H1 (cell line): ENCODE data around the gene TAF1B. TPM values are rescaled to one million over a fixed set of nuclear protein-coding genes. Genes with fewer than 3 reads are reported as not detected.

Experiments
- CTCF ChIA-PET: fragments of 300-600 bp; sonication (Branson Sonifier 250); formaldehyde crosslinking; loops from one replicate; lab custom pipeline; 2021; ENCODE audit not compliant: partially characterized antibody; lab: Charles Lee
- POLR2A ChIA-PET: fragments of 300-600 bp; sonication (Branson Sonifier 250); formaldehyde crosslinking; loops from one replicate; lab custom pipeline; 2021; ENCODE audit warnings: inconsistent platforms; ENCODE audit not compliant: partially characterized antibody; lab: Charles Lee
- DNase-seq, 2 experiments: peaks; one replicate each; pipeline versions ENCODE4 v3.0.0 to v3.0.0-alpha.2; 2010 to 2022; ENCODE audit warnings: low spot score in 2 of 2, low read depth in 1 of 2, mixed read lengths in 1 of 2
- FAIRE-seq: peaks from 2 replicates; lab custom pipeline; 2011; peaks lifted over from hg19 to GRCh38; lab: Jason Lieb, UNC
- H2AFZ ChIP-seq: 2 replicates; pipeline ENCODE4 v1.8.1; 2012; ENCODE audit warnings: low read length, inconsistent platforms
- H2AK5ac ChIP-seq: 2 replicates; pipeline ENCODE4 v1.6.1; 2013; ENCODE audit warnings: low read depth, low read length
- H2BK120ac ChIP-seq: replicated peaks from 2 replicates; pipeline ENCODE3; 2013; ENCODE audit warnings: low read depth, low read length, inconsistent platforms
- H2BK12ac ChIP-seq: 2 replicates; pipeline ENCODE4 v1.6.1; 2013; ENCODE audit warnings: low read depth, low read length
- H2BK15ac ChIP-seq: 2 replicates; pipeline ENCODE4 v1.6.1; 2013; ENCODE audit warnings: low read length
- H2BK20ac ChIP-seq: 2 replicates; pipeline ENCODE4 v1.6.1; 2013; ENCODE audit warnings: low read length
- H2BK5ac ChIP-seq: 2 replicates; pipeline ENCODE4 v1.6.1; 2013; ENCODE audit warnings: low read depth, low read length
- H3K14ac ChIP-seq: 2 replicates; pipeline ENCODE4 v1.6.1; 2013; ENCODE audit warnings: inconsistent platforms; ENCODE audit not compliant: insufficient read length
- H3K18ac ChIP-seq: 2 replicates; pipeline ENCODE4 v1.6.1; 2013; ENCODE audit warnings: low read length; ENCODE audit errors: extremely low read depth
- H3K23ac ChIP-seq: 2 replicates; pipeline ENCODE4 v1.6.1; 2013; ENCODE audit warnings: inconsistent platforms; ENCODE audit not compliant: insufficient read length
- H3K23me2 ChIP-seq: 2 replicates; pipeline ENCODE4 v1.6.1; 2013; ENCODE audit warnings: low read depth, low read length
- H3K27ac ChIP-seq: 2 replicates; pipeline ENCODE4 v1.6.1; 2011; ENCODE audit warnings: low read depth, low read length, inconsistent platforms
- H3K27me3 ChIP-seq, 4 experiments: replicated peaks in 1 of 4; 1 replicate in 1 of 4; 2 replicates in 3 of 4; pipeline versions ENCODE4 v1.6.1 to v1.8.1; 2011 to 2013; ENCODE audit warnings: low read length in 3 of 4, mild to moderate bottlenecking in 3 of 4, inconsistent platforms in 2 of 4, mixed read lengths in 2 of 4, moderate library complexity in 1 of 4; ENCODE audit not compliant: control insufficient read depth in 3 of 4, insufficient read depth in 3 of 4; ENCODE audit errors: extremely low read depth in 1 of 4
- H3K36me3 ChIP-seq, 4 experiments: 2 replicates each; pipeline versions ENCODE4 v1.6.1 to v1.8.1; 2011 to 2013; ENCODE audit warnings: mild to moderate bottlenecking in 4 of 4, low read length in 3 of 4, moderate library complexity in 2 of 4, control low read depth in 1 of 4, inconsistent platforms in 1 of 4; ENCODE audit not compliant: insufficient read depth in 4 of 4, control insufficient read depth in 2 of 4
- H3K4ac ChIP-seq: replicated peaks from 2 replicates; pipeline ENCODE3; 2013; ENCODE audit warnings: low read length, low read depth, mixed read lengths, inconsistent platforms; ENCODE audit not compliant: insufficient read length
- H3K4me1 ChIP-seq, 4 experiments: replicated peaks in 1 of 4; 1 replicate in 1 of 4; 2 replicates in 3 of 4; pipeline versions ENCODE4 v1.6.1 to v1.8.1; 2011 to 2013; ENCODE audit warnings: low read length in 3 of 4, inconsistent platforms in 2 of 4, mixed read lengths in 1 of 4; ENCODE audit not compliant: insufficient read depth in 4 of 4, control insufficient read depth in 3 of 4
- H3K4me2 ChIP-seq, 2 experiments: 2 replicates each; pipeline versions ENCODE4 v1.6.1 to v1.8.1; 2011 to 2013; ENCODE audit warnings: low read depth in 2 of 2, low read length in 2 of 2, control low read depth in 1 of 2, inconsistent platforms in 1 of 2, mild to moderate bottlenecking in 1 of 2; ENCODE audit not compliant: insufficient read depth in 1 of 2
- H3K4me3 ChIP-seq, 4 experiments: fragments of 200-600, 300-600 bp in 1 of 4; sonication (generic), shearing (Covaris generic), sonication (Bioruptor Twin) in 1 of 4; 2 replicates each; pipeline versions ENCODE4 v1.5.1 to v1.8.1; 2011 to 2016; ENCODE audit warnings: low read length in 4 of 4, low read depth in 3 of 4, control low read depth in 2 of 4, inconsistent platforms in 2 of 4, mild to moderate bottlenecking in 2 of 4, mixed read lengths in 1 of 4, moderate library complexity in 1 of 4; ENCODE audit not compliant: insufficient read depth in 2 of 4; ENCODE audit errors: extremely low read depth in 1 of 4
- H3K56ac ChIP-seq: replicated peaks from 2 replicates; pipeline ENCODE3; 2013; ENCODE audit warnings: low read depth, mild to moderate bottlenecking, mixed read lengths, low read length, inconsistent platforms; ENCODE audit not compliant: insufficient read length
- H3K79me1 ChIP-seq: 2 replicates; pipeline ENCODE4 v1.6.1; 2013; ENCODE audit warnings: low read depth, low read length, control low read depth
- H3K79me2 ChIP-seq, 2 experiments: 2 replicates each; pipeline versions ENCODE4 v1.6.1 to v1.8.1; 2012 to 2013; ENCODE audit warnings: low read length in 2 of 2, mild to moderate bottlenecking in 2 of 2, inconsistent platforms in 1 of 2; ENCODE audit not compliant: insufficient read depth in 2 of 2, control insufficient read depth in 1 of 2
- H3K9ac ChIP-seq, 4 experiments: replicated peaks in 1 of 4; 1 replicate in 1 of 4; 2 replicates in 3 of 4; pipeline versions ENCODE4 v1.6.1 to v1.8.1; 2011 to 2013; ENCODE audit warnings: low read depth in 3 of 4, low read length in 3 of 4, control low read depth in 2 of 4, mild to moderate bottlenecking in 2 of 4, moderate library complexity in 2 of 4, inconsistent platforms in 1 of 4; ENCODE audit errors: extremely low read depth in 1 of 4
- H3K9me3 ChIP-seq, 2 experiments: 2 replicates each; pipeline versions ENCODE4 v1.6.1 to v1.8.1; 2012 to 2013; ENCODE audit warnings: mild to moderate bottlenecking in 2 of 2, moderate library complexity in 2 of 2, control low read depth in 1 of 2, inconsistent platforms in 1 of 2, low read depth in 1 of 2, low read length in 1 of 2, mixed read lengths in 1 of 2; ENCODE audit not compliant: insufficient read depth in 2 of 2
- H4K20me1 ChIP-seq, 2 experiments: replicated peaks in 1 of 2; 2 replicates each; pipeline versions ENCODE3 to v1.8.1; 2011 to 2013; ENCODE audit warnings: inconsistent platforms in 2 of 2, low read length in 2 of 2, mild to moderate bottlenecking in 1 of 2; ENCODE audit not compliant: insufficient read depth in 2 of 2, control insufficient read depth in 1 of 2
- H4K5ac ChIP-seq: 2 replicates; pipeline ENCODE4 v1.6.1; 2013; ENCODE audit warnings: low read length, low read depth, mixed read lengths, inconsistent platforms; ENCODE audit not compliant: insufficient read length
- H4K8ac ChIP-seq: 2 replicates; pipeline ENCODE4 v1.8.0; 2013; ENCODE audit warnings: mild to moderate bottlenecking, moderate library complexity, low read length, inconsistent platforms; ENCODE audit not compliant: insufficient read depth; ENCODE audit errors: extremely low read depth
- H4K91ac ChIP-seq: replicated peaks from 2 replicates; pipeline ENCODE3; 2013; ENCODE audit warnings: low read length, mixed read lengths, inconsistent platforms; ENCODE audit not compliant: insufficient read length
- polyA plus RNA-seq, 7 experiments: library from polyadenylated mRNA; depleted of rRNA in 3 of 7; stranded (reverse) in 5 of 7; unstranded in 2 of 7; fragments of >200 nt in 5 of 7; fragments of 200-250 nt in 2 of 7; gene quantifications; 1 replicate in 5 of 7; 2 replicates in 1 of 7; 4 replicates in 1 of 7; pipeline versions ENCODE4 v1.2.1 to v1.2.3, GENCODE V29; 2011 to 2013; ENCODE audit warnings: missing spikeins in 2 of 7, mixed read lengths in 2 of 7
- total RNA-seq: library from RNA; stranded (reverse); fragmentation: NEBNext Ultra II Directional; extraction: Animal tissue kit (Norgen Biotek cat#: 25700); gene quantifications from 2 replicates; pipeline ENCODE4 v1.2.1, GENCODE V29; 2021
- TF ChIP-seq, protein P1 (sequence below): fragments of 300-600 bp; sonication (generic); IDR thresholded peaks from 2 replicates; pipeline ENCODE4 v1.7.1; 2012; ENCODE audit warnings: low read length, moderate library complexity, mild to moderate bottlenecking, inconsistent platforms; ENCODE audit not compliant: insufficient replicate concordance

The TAF1B gene
- total and polyA plus RNA-seq, 2 of the 8 experiments (the other 6 are each of a cell fraction or from before 2014, with no cell fraction given), result 6.6 to 25.2 TPM

DNA sequence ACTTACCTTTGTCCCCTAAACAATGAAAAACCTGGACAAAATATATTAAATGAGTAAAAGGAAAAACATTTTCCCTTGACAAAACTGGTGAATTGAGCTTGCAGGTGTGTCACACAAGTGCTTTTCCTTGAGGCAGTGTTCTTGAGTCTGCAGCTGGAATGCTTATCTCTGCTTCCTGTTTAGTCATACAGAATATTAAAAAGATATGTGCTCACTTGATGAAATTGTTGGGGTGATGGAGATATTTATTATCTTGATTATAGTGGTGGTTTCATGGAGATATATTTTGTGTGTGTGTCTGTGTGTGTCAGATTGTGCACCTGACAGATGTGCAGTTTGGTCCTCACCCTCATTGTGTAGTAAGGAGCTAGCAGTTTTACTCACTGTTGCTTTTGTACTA, 3.3 kb downstream of the TAF1B start:
- Histone ChIP-seq H2BK20ac (no peak overlapping the region), H2BK5ac (no peak overlapping the region), H3K9ac (no peak overlapping the region), H3K9me3 (no peaks in the 10 kb centered on the region), H3K23ac (no peak overlapping the region), H3K4me1 (peaks cover 0 to 4% (median 0%) of the 10 kb centered on the region in 4 experiments; a peak in 3 of 7 replicates), H3K23me2 (peaks cover 6% of the 10 kb centered on the region; the same call in 1 of the 2 replicates), H2BK12ac (no peak overlapping the region), H3K14ac (no peak overlapping the region), H3K27ac (no peak overlapping the region), H3K79me2 (peaks cover 0 to 30% of the 10 kb centered on the region in 2 experiments; a peak in 2 of 4 replicates), H3K56ac (no peak overlapping the region), H4K91ac (no peak overlapping the region), H2BK15ac (no peak overlapping the region), H2BK120ac (no peak overlapping the region), H3K79me1 (no peaks in the 10 kb centered on the region; the same call in 1 of the 2 replicates), H3K4me2 (no peak overlapping the region), H2AFZ (no peak overlapping the region), H3K18ac (no peak overlapping the region), H4K20me1 (peaks cover 0 to 3% of the 10 kb centered on the region in 2 experiments), H3K36me3 (peaks cover 14 to 39% (median 27%) of the 10 kb centered on the region in 4 experiments), H4K5ac (no peak overlapping the region), H3K4ac (no peak overlapping the region), H2AK5ac (no peak overlapping the region), H4K8ac (no peak overlapping the region), H3K4me3 (no peak overlapping the region), H3K27me3 (no peaks in the 10 kb centered on the region)
- CTCF ChIA-PET, result interaction anchor here (0.8 to 2.3 kb wide), 5 partner anchors 31 to 189 kb away, joined by 3 to 7 read pairs (median 6); no protein-coding TSS in a partner anchor
- POLR2A ChIA-PET, result no interaction called here
- no peak for FAIRE-seq
- DNase-seq, result no peak
- TF ChIP-seq, protein P1, sequence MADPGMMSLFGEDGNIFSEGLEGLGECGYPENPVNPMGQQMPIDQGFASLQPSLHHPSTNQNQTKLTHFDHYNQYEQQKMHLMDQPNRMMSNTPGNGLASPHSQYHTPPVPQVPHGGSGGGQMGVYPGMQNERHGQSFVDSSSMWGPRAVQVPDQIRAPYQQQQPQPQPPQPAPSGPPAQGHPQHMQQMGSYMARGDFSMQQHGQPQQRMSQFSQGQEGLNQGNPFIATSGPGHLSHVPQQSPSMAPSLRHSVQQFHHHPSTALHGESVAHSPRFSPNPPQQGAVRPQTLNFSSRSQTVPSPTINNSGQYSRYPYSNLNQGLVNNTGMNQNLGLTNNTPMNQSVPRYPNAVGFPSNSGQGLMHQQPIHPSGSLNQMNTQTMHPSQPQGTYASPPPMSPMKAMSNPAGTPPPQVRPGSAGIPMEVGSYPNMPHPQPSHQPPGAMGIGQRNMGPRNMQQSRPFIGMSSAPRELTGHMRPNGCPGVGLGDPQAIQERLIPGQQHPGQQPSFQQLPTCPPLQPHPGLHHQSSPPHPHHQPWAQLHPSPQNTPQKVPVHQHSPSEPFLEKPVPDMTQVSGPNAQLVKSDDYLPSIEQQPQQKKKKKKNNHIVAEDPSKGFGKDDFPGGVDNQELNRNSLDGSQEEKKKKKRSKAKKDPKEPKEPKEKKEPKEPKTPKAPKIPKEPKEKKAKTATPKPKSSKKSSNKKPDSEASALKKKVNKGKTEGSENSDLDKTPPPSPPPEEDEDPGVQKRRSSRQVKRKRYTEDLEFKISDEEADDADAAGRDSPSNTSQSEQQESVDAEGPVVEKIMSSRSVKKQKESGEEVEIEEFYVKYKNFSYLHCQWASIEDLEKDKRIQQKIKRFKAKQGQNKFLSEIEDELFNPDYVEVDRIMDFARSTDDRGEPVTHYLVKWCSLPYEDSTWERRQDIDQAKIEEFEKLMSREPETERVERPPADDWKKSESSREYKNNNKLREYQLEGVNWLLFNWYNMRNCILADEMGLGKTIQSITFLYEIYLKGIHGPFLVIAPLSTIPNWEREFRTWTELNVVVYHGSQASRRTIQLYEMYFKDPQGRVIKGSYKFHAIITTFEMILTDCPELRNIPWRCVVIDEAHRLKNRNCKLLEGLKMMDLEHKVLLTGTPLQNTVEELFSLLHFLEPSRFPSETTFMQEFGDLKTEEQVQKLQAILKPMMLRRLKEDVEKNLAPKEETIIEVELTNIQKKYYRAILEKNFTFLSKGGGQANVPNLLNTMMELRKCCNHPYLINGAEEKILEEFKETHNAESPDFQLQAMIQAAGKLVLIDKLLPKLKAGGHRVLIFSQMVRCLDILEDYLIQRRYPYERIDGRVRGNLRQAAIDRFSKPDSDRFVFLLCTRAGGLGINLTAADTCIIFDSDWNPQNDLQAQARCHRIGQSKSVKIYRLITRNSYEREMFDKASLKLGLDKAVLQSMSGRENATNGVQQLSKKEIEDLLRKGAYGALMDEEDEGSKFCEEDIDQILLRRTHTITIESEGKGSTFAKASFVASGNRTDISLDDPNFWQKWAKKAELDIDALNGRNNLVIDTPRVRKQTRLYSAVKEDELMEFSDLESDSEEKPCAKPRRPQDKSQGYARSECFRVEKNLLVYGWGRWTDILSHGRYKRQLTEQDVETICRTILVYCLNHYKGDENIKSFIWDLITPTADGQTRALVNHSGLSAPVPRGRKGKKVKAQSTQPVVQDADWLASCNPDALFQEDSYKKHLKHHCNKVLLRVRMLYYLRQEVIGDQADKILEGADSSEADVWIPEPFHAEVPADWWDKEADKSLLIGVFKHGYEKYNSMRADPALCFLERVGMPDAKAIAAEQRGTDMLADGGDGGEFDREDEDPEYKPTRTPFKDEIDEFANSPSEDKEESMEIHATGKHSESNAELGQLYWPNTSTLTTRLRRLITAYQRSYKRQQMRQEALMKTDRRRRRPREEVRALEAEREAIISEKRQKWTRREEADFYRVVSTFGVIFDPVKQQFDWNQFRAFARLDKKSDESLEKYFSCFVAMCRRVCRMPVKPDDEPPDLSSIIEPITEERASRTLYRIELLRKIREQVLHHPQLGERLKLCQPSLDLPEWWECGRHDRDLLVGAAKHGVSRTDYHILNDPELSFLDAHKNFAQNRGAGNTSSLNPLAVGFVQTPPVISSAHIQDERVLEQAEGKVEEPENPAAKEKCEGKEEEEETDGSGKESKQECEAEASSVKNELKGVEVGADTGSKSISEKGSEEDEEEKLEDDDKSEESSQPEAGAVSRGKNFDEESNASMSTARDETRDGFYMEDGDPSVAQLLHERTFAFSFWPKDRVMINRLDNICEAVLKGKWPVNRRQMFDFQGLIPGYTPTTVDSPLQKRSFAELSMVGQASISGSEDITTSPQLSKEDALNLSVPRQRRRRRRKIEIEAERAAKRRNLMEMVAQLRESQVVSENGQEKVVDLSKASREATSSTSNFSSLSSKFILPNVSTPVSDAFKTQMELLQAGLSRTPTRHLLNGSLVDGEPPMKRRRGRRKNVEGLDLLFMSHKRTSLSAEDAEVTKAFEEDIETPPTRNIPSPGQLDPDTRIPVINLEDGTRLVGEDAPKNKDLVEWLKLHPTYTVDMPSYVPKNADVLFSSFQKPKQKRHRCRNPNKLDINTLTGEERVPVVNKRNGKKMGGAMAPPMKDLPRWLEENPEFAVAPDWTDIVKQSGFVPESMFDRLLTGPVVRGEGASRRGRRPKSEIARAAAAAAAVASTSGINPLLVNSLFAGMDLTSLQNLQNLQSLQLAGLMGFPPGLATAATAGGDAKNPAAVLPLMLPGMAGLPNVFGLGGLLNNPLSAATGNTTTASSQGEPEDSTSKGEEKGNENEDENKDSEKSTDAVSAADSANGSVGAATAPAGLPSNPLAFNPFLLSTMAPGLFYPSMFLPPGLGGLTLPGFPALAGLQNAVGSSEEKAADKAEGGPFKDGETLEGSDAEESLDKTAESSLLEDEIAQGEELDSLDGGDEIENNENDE, result no peak
